ENCODE measurements around the gene SCAF4.
"Not testable (repeated sequence)": the region's sequence is repeated elsewhere in the genome, so short reads cannot be mapped to it uniquely, and the experiment has no call there.

SCAF4 gene
- total RNA-seq = 40.6 to 42.7 reads per million in 2 experiments

GRCh38 chr21:31731857-31732596 lies at the start of gene SCAF4:
TSS of gene SCAF4 (minus strand) at chr21:31732118. CDS start at chr21:31731692, 426 bp downstream.
- DNase-seq (ENCODE audit: low read depth) = peak; percentile 63

- DNase-seq (ENCODE audit: low read depth) = no peak
Measured at GRCh38 chr21:31780944-31781343, 49.0 kb upstream of the SCAF4 start.

GRCh38 chr21:31778546-31778945 lies 46.6 kb upstream of the SCAF4 start:
- no peak for DNase-seq (ENCODE audit: low read depth)

GRCh38 chr21:31777857-31778256 lies 45.9 kb upstream of the SCAF4 start:
- DNase-seq (ENCODE audit: low read depth) = no peak

DNA sequence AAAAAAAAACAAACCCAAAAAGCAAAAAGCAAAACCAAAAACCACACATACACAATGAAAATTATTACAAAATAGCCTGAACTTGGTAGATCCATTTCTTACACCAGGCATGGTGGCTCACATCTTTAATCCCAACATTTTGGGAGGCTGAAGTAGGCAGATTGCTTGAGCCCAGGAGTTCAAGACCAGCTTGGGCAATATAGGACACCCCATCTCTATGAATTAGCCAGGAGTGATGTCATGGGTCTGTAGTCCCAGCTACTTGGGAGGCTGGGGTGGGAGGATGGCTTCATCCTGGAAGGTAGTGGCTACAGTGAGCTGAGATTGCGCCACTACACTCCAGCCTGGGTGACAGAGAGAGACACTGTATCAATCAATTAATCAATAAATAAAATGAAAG lies 42.1 kb upstream of the SCAF4 start:
- no peak for DNase-seq (ENCODE audit: low read depth)

GRCh38 chr21:31772674-31773555 lies 41.0 kb upstream of the SCAF4 start:
- DNase-seq (ENCODE audit: low read depth) = no peak

DNA sequence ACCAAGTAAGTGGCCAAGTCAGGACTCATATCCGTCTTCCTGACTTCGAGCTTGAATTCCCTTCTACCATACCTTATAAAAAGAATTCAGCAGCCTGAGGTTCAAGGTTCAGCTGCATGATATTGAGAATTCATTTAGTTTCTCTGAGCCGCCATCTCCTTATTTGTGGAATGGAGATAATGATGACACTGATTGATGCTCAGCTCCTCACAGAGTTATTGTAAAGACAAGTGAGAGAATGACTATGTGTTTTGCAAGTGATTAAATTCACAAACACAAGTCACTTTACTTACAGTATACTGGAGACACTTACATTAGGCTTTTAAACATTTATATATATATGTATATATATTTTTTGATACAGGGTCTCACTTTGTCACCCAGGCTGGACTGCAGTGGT lies 39.8 kb upstream of the SCAF4 start:
- no peak for DNase-seq (ENCODE audit: low read depth)

- no peak for DNase-seq (ENCODE audit: low read depth)
Measured at GRCh38 chr21:31768710-31769109, 36.8 kb upstream of the SCAF4 start.

- no peak for DNase-seq (ENCODE audit: low read depth)
Measured at GRCh38 chr21:31766899-31767298, 35.0 kb upstream of the SCAF4 start.

- DNase-seq (ENCODE audit: low read depth) = not testable (repeated sequence)
Measured at GRCh38 chr21:31765850-31766249, 33.9 kb upstream of the SCAF4 start.

- DNase-seq (ENCODE audit: low read depth) = no peak
Measured at GRCh38 chr21:31760931-31761330, 29.0 kb upstream of the SCAF4 start.

GRCh38 chr21:31756787-31757186 lies 24.9 kb upstream of the SCAF4 start:
- DNase-seq (ENCODE audit: low read depth) = no peak

- DNase-seq (ENCODE audit: low read depth) = no peak
Measured at GRCh38 chr21:31755027-31755426, 23.1 kb upstream of the SCAF4 start.

- no peak for DNase-seq (ENCODE audit: low read depth)
Measured at GRCh38 chr21:31754708-31754960, 22.7 kb upstream of the SCAF4 start.

- no peak for DNase-seq (ENCODE audit: low read depth)
Measured at GRCh38 chr21:31753949-31754707, 22.2 kb upstream of the SCAF4 start.

DNA sequence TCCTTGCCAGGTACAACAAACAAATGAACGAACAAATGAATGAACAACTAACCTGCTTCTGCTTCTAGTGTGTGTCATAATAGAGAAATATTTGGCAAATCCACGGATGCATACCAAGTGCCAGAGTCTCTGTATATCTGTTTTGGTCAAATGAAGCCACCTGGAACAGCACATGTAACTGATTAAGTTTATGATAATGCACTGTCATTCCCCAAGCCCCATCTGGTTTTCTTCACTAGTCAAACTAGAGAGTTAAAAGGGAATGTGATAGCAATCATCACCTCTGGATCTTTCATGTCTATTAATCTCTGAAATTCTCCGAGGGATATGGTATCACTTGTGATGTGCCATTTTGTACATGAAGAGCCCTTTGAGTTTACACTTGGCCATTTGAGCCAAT lies 21.0 kb upstream of the SCAF4 start:
- DNase-seq (ENCODE audit: low read depth) = no peak

- DNase-seq (ENCODE audit: low read depth) = no peak
Measured at GRCh38 chr21:31752352-31752751, 20.4 kb upstream of the SCAF4 start.

DNA sequence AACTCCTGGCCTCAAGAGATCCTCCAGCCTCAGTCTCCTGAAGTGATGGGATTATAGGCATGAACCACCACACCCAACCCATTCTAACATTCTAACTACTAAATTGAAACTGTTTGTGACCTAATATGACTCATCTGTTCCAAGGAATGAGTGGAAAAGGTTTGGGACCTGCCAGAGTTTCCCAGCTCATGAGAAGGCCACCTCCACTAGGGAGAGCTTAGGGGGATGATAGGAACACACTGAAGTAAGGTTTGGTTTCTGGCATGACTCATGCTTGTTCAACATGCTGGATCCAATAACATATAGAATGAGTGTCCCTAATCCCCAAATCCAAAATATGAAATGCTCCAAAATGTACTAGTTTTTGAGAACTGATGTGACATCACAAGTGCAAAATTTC lies 18.9 kb upstream of the SCAF4 start:
- DNase-seq (ENCODE audit: low read depth) = no peak

DNA sequence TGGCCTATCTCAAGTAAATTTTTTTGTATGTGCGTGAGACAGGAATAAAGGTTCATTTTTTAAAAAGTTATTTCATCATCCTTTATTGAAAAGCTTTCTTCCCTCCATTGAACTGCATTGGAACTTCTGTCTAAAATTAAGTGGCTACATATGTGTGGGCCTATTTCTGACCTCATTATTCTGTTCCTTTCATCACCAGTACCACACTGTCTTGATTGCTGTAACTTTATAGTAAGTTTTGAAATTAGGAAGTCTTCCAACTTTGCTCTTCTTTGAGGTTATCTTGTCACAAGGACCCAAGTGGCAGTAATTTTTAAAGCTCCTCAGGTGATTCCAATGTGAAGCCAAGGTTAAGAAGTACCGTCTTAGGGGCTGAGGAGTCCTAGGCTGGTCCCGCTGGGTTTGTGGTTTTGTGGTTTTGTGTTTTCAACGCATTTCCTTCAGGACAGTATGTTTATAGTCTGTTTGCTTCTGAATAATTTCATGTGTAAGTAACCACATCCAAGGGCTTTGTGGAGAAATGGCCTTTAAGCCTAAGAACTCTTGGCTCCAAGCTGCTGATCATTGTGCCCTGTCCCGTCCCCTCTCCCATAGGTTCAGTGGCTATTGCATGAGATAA lies 12.4 kb upstream of the SCAF4 start:
- DNase-seq (ENCODE audit: low read depth) = no peak

DNA sequence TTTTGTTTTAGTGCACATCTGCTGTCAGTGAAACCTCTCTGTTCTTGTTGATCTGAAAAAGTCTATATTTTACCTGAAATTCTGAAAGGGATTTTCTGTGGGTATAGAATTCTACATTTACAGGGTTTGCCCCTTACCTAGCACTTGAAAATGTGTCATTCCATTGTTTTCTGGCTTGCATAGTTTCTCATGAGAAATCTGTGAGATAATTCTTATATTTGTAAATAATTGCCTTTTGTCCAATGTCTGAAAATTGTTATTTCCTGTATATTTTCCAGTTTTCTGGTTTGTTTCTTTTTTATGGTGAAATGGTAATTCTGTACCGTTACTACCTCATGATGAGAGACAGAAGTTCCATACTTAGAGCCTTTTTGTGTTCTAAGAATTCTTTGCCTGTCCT lies 11.8 kb upstream of the SCAF4 start:
- DNase-seq (ENCODE audit: low read depth) = no peak

DNA sequence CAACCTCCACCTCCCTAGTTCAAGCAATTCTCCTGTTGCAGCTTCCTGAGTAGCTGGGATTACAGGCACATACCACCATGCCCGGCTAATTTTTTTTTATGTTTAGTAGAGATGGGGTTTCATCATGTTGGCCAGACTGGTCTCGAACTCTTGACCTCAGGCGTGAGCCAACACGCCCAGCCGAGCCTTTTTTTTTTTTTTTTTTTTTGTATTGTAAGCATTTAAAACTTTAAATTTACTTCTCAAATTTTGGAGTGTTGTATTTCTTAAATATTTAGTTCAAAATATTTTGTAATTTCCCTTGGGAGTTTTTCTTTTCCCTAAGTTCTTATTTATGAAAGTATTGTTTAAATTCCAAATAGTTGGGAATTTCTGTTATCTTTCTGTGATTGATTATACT lies 9.2 kb upstream of the SCAF4 start:
- no peak for DNase-seq (ENCODE audit: low read depth)
